Measurements from ENCODE around the gene GAB3. TPM values are rescaled to one million over a fixed set of nuclear protein-coding genes. Genes with fewer than 3 reads are reported as not detected.

The GAB3 gene
- total and polyA plus RNA-seq, 4 donors = 0.66 to 10.4 (median 1.6) TPM

GRCh38 chrX:154733066-154733425 lies 17.8 kb downstream of the GAB3 start:
- 77% methylated on average over 2 of the region's 2 CpGs for WGBS
- Histone ChIP-seq H3K4me3 (ENCODE audit: low read depth in 1 of 3, low read length in 3 of 3) (no peak overlapping the region), H3K9me3 (ENCODE audit: control insufficient read depth in 4 of 4, low read length in 3 of 4) (no peaks in the 10 kb centered on the region), H3K9ac (ENCODE audit: low read depth in 1 of 2, low read length in 2 of 2) (no peak overlapping the region), H3K27ac (ENCODE audit: low read depth in 1 of 2, low read length in 2 of 2) (peak overlapping the region in 1 of 2 donors; percentile 56), H3K27me3 (ENCODE audit: control insufficient read depth in 4 of 4, insufficient read depth in 4 of 4, low read length in 3 of 4) (no peaks in the 10 kb centered on the region), H3K36me3 (ENCODE audit: control insufficient read depth in 4 of 4, insufficient read depth in 3 of 4, low read depth in 1 of 4, low read length in 3 of 4) (no peaks in the 10 kb centered on the region), H3K4me1 (ENCODE audit: control insufficient read depth in 4 of 4, insufficient read depth in 4 of 4, low read length in 3 of 4) (peaks cover 5 to 25% (median 13%) of the 10 kb centered on the region in 4 donors)
- TF ChIP-seq GABPA (IDR thresholded peaks at IDR 0.05 in 1 of 2, conservative IDR thresholded peaks at IDR 0.05 in 1 of 2) (no peak), EGR1 (IDR thresholded peaks at IDR 0.05; ENCODE audit: low read depth in 2 of 2) (no peak), RAD21 (IDR thresholded peaks at IDR 0.05) (no peak), FOXA2 (IDR thresholded peaks at IDR 0.05) (no peak), HNF4G (IDR thresholded peaks at IDR 0.05) (no peak), CTCF (IDR thresholded peaks at IDR 0.05; ENCODE audit: low read depth, low read length, missing input control) (no peak), NR2F2 (IDR thresholded peaks at IDR 0.05) (no peak), YY1 (IDR thresholded peaks at IDR 0.05) (no peak), JUND (IDR thresholded peaks at IDR 0.05) (no peak), ZBTB33 (IDR thresholded peaks at IDR 0.05) (no peak)
- no peak for DNase-seq (ENCODE audit: low spot score)

GRCh38 chrX:154732421-154733065 lies 18.3 kb downstream of the GAB3 start:
- DNase-seq (ENCODE audit: low spot score) = no peak
- Histone ChIP-seq H3K4me3 (ENCODE audit: low read depth in 1 of 3, low read length in 3 of 3) (no peak overlapping the region), H3K4me1 (ENCODE audit: control insufficient read depth in 4 of 4, insufficient read depth in 4 of 4, low read length in 3 of 4) (peaks cover 5 to 27% (median 17%) of the 10 kb centered on the region in 4 donors), H3K9me3 (ENCODE audit: control insufficient read depth in 4 of 4, low read length in 3 of 4) (no peaks in the 10 kb centered on the region), H3K9ac (ENCODE audit: low read depth in 1 of 2, low read length in 2 of 2) (no peak overlapping the region), H3K27ac (ENCODE audit: low read depth in 1 of 2, low read length in 2 of 2) (peak overlapping the region; percentile 19 to 56), H3K27me3 (ENCODE audit: control insufficient read depth in 4 of 4, insufficient read depth in 4 of 4, low read length in 3 of 4) (no peaks in the 10 kb centered on the region), H3K36me3 (ENCODE audit: control insufficient read depth in 4 of 4, insufficient read depth in 3 of 4, low read depth in 1 of 4, low read length in 3 of 4) (no peaks in the 10 kb centered on the region)
- WGBS = 59% methylated on average over 5 of the region's 5 CpGs
- TF ChIP-seq HNF4A (conservative IDR thresholded peaks at IDR 0.05) (no peak), RXRA (IDR thresholded peaks at IDR 0.05) (no peak), ATF3 (IDR thresholded peaks at IDR 0.05) (no peak), NR2F2 (IDR thresholded peaks at IDR 0.05) (no peak), FOXA1 (IDR thresholded peaks at IDR 0.05) (no peak), EGR1 (IDR thresholded peaks at IDR 0.05; ENCODE audit: low read depth in 2 of 2) (no peak), ZBTB33 (IDR thresholded peaks at IDR 0.05) (no peak), TAF1 (conservative IDR thresholded peaks at IDR 0.05) (no peak), CTCF (IDR thresholded peaks at IDR 0.05; ENCODE audit: low read depth, low read length, missing input control) (no peak), MAX (IDR thresholded peaks at IDR 0.05) (no peak), YY1 (IDR thresholded peaks at IDR 0.05) (no peak)
